Activated CD8-positive, alpha-beta memory T cell treated with anti-CD3 and anti-CD28 coated beads, Interleukin-2, amount 50 U/mL, for 48 hours (primary cell): Measurements from ENCODE around the gene TRPM2.
"Not testable (repeated sequence)": the region's sequence is repeated elsewhere in the genome, so short reads cannot be mapped to it uniquely, and the experiment has no call there.

ENCODE experiments used
- DNase-seq: peaks from one replicate; pipeline ENCODE4 v3.0.0-alpha.2; 2020

The TRPM2 gene

GRCh38 chr21:44375761-44376241, 22.4 kb downstream of the TRPM2 start:
- no peak for DNase-seq

GRCh38 chr21:44376606-44377005, 23.2 kb downstream of the TRPM2 start:
- DNase-seq: no peak

GRCh38 chr21:44377201-44377921, 23.9 kb downstream of the TRPM2 start:
- no peak for DNase-seq

- DNase-seq: no peak
These were observed 24.7 kb downstream of the TRPM2 start for GRCh38 chr21:44377922-44378645.

GRCh38 chr21:44378646-44379514, 25.5 kb downstream of the TRPM2 start:
- no peak for DNase-seq

GRCh38 chr21:44379515-44379848, 26.1 kb downstream of the TRPM2 start:
- no peak for DNase-seq

- DNase-seq: no peak
These were observed 26.8 kb downstream of the TRPM2 start for GRCh38 chr21:44379991-44380865.

- DNase-seq: no peak
These were observed 27.5 kb downstream of the TRPM2 start for GRCh38 chr21:44380876-44381275.

GRCh38 chr21:44381874-44382273, 28.5 kb downstream of the TRPM2 start:
- no peak for DNase-seq

- no peak for DNase-seq
These were observed 29.1 kb downstream of the TRPM2 start for GRCh38 chr21:44382536-44382935.

GRCh38 chr21:44383216-44383615, 29.8 kb downstream of the TRPM2 start:
- no peak for DNase-seq

- no peak for DNase-seq
These were observed 31.5 kb downstream of the TRPM2 start for GRCh38 chr21:44384968-44385367.

GRCh38 chr21:44389335-44389734, 35.9 kb downstream of the TRPM2 start:
- DNase-seq: no peak

GRCh38 chr21:44390886-44391285, 37.5 kb downstream of the TRPM2 start:
- DNase-seq: no peak

GRCh38 chr21:44391345-44392091, 38.1 kb downstream of the TRPM2 start:
- no peak for DNase-seq

- DNase-seq: no peak
These were observed 38.8 kb downstream of the TRPM2 start for GRCh38 chr21:44392185-44392584.

GRCh38 chr21:44392916-44393315, 39.5 kb downstream of the TRPM2 start:
- no peak for DNase-seq

- DNase-seq: peak; percentile 4
These were observed 41.3 kb downstream of the TRPM2 start for GRCh38 chr21:44394733-44395132.

GRCh38 chr21:44395260-44395659, 41.8 kb downstream of the TRPM2 start:
- DNase-seq: peak; percentile 25

GRCh38 chr21:44396803-44397202, 43.4 kb downstream of the TRPM2 start:
- DNase-seq: not testable (repeated sequence)

GRCh38 chr21:44397431-44398031, 44.1 kb downstream of the TRPM2 start:
- DNase-seq: peak; percentile 39
